IMR-90 (cell line): ENCODE results near the gene SLC25A46.

Source experiments
- BHLHE40 ChIP-seq: fragments of 150-350 bp; IDR thresholded peaks from 2 replicates; pipeline ENCODE4 v1.6.1; 2016; ENCODE audit warnings: mild to moderate bottlenecking, low read depth, low read length
- CTCF ChIP-seq: conservative IDR thresholded peaks from 2 replicates; pipeline ENCODE4 v1.5.1; 2012; ENCODE audit warnings: mild to moderate bottlenecking, low read depth, low read length, improper control_type of control experiment
- POLR2A ChIP-seq: IDR thresholded peaks from 2 replicates; pipeline ENCODE4 v1.6.1; 2012; ENCODE audit warnings: mild to moderate bottlenecking, low read depth, low read length
- RFX5 ChIP-seq: IDR thresholded peaks from 2 replicates; pipeline ENCODE4 v1.8.0; 2012; ENCODE audit warnings: low read depth, mild to moderate bottlenecking, low read length, moderate library complexity
- USF2 ChIP-seq: fragments of 150-350 bp; IDR thresholded peaks from 2 replicates; pipeline ENCODE4 v1.6.1; 2017; ENCODE audit warnings: mild to moderate bottlenecking, antibody characterized with exemption, low read length, low read depth

GRCh38 chr5:110718311-110718710, 20.5 kb upstream of the SLC25A46 start:
- TF ChIP-seq RFX5 (no peak), USF2 (no peak), POLR2A (no peak), CTCF (no peak), BHLHE40 (no peak)
